NCI-H510A treated with DMSO at 0.1 percent for 48 hours (cell line): ENCODE results near the gene ZNF398.
"Not testable (repeated sequence)": the region's sequence is repeated elsewhere in the genome, so short reads cannot be mapped to it uniquely, and the experiment has no call there.

Experiments
- DNase-seq: peaks from one replicate; lab custom pipeline; 2025; lab: John Stamatoyannopoulos, UW

Gene ZNF398

GRCh38 chr7:149147072-149147751 lies at the start of gene ZNF398:
TSS of gene ZNF398 (plus strand) at chr7:149147453. CDS start at chr7:149147743, 290 bp downstream.
- DNase-seq: peak; percentile 65

GRCh38 chr7:149099058-149099457 lies 48.2 kb upstream of the ZNF398 start:
- DNase-seq: no peak

GRCh38 chr7:149100821-149101220 lies 46.4 kb upstream of the ZNF398 start:
- no peak for DNase-seq

GRCh38 chr7:149102666-149103065 lies 44.6 kb upstream of the ZNF398 start:
- no peak for DNase-seq

GRCh38 chr7:149103424-149103823 lies 43.8 kb upstream of the ZNF398 start:
- DNase-seq: no peak

- DNase-seq: no peak
Observed at GRCh38 chr7:149104214-149104613, 43.0 kb upstream of the ZNF398 start.

- DNase-seq: no peak
Observed at GRCh38 chr7:149104749-149105148, 42.5 kb upstream of the ZNF398 start.

GRCh38 chr7:149109969-149110368 lies 37.3 kb upstream of the ZNF398 start:
- no peak for DNase-seq

- DNase-seq: no peak
Observed at GRCh38 chr7:149125189-149125862, 21.9 kb upstream of the ZNF398 start.

GRCh38 chr7:149125863-149126661 lies 21.2 kb upstream of the ZNF398 start, which contains the start of gene ZNF425:
TSS of gene ZNF425 (minus strand) at chr7:149126324. CDS start at chr7:149126213, 111 bp downstream.
- DNase-seq: peak; percentile 65

- no peak for DNase-seq
Observed at GRCh38 chr7:149126662-149127266, 20.5 kb upstream of the ZNF398 start.

- DNase-seq: no peak
Observed at GRCh38 chr7:149130572-149131198, 16.6 kb upstream of the ZNF398 start.

- DNase-seq: no peak
Observed at GRCh38 chr7:149133028-149133710, 14.1 kb upstream of the ZNF398 start.

GRCh38 chr7:149136118-149136517 lies 11.1 kb upstream of the ZNF398 start:
- no peak for DNase-seq

GRCh38 chr7:149140831-149141230 lies 6.4 kb upstream of the ZNF398 start:
- no peak for DNase-seq

- DNase-seq: no peak
Observed at GRCh38 chr7:149141893-149142292, 5.4 kb upstream of the ZNF398 start.

- not testable (repeated sequence) for DNase-seq
Observed at GRCh38 chr7:149144436-149144922, 2.8 kb upstream of the ZNF398 start.

- DNase-seq: no peak
Observed at GRCh38 chr7:149145031-149145845, 2.0 kb upstream of the ZNF398 start.

- no peak for DNase-seq
Observed at GRCh38 chr7:149147752-149148653, 750 bp downstream of the ZNF398 start.
